Adrenal gland (tissue), 12 donors: ENCODE measurements around the gene PIP4K2C. TPM values are rescaled to one million over a fixed set of nuclear protein-coding genes. Genes with fewer than 3 reads are reported as not detected.

Experiments used
- DNase-seq, 7 donors: peaks; one replicate each; pipeline ENCODE4 v3.0.0-alpha.2; 2019 to 2020
- H3K27ac ChIP-seq, 5 donors: fragments of 200-600 bp; sonication (generic) in 4 of 5; 1 replicate in 3 of 5; 2 replicates in 2 of 5; pipeline versions ENCODE4 v1.5.1 to v1.8.0; 2016 to 2020; ENCODE audit warnings: mild to moderate bottlenecking in 1 of 5
- H3K27me3 ChIP-seq: fragments of 200-600 bp; 2 replicates; pipeline ENCODE4 v1.8.0; 2021
- H3K36me3 ChIP-seq, 2 donors: fragments of 200-600 bp; replicated peaks in 1 of 2; 1 replicate in 1 of 2; 2 replicates in 1 of 2; pipeline versions ENCODE4 v1.5.1 to v1.8.0; 2018 to 2022
- H3K4me1 ChIP-seq, 2 donors: fragments of 200-600 bp; replicated peaks in 1 of 2; 1 replicate in 1 of 2; 2 replicates in 1 of 2; pipeline versions ENCODE4 v1.5.1 to v1.8.0; 2018 to 2021
- H3K4me3 ChIP-seq, 4 donors: fragments of 200-600 bp; sonication (generic) in 3 of 4; one replicate each; pipeline ENCODE4 v1.5.1; 2016 to 2018
- H3K9me3 ChIP-seq, 3 donors: fragments of 200-600 bp; sonication (generic) in 1 of 3; replicated peaks in 1 of 3; 1 replicate in 2 of 3; 2 replicates in 1 of 3; pipeline versions ENCODE4 v1.5.1 to v1.8.0; 2016 to 2021
- POLR2A ChIP-seq, 2 donors: fragments of 450-650 bp; IDR thresholded peaks; one replicate each; pipeline ENCODE4 v1.6.1; 2017; ENCODE audit warnings: antibody characterized with exemption in 2 of 2, mild to moderate bottlenecking in 2 of 2, moderate library complexity in 1 of 2
- WGBS, 4 donors: extraction: QIAGEN DNeasy Blood & Tissue Kit in 2 of 4; methylation state at CpG; one replicate each; pipeline versions ENCODE4 v1.1.5 to v1.1.7; 2013 to 2017; 5-methylcytosine and 5-hydroxymethylcytosine counted together
- intact Hi-C, 2 donors: fragments of 100-400 bp; cut with DNase I; formaldehyde crosslinking; loops; one replicate each; pipeline versions ENCODE4 v1.14.1 to v1.15.0; 2022 to 2023
- polyA plus RNA-seq, 3 donors: library from polyadenylated mRNA; stranded (reverse); fragments of 200-250 nt in 2 of 3; fragments of 350-450 nt in 1 of 3; fragmentation: Illumina TruSeq in 1 of 3; extraction: RNeasy Lipid Tissue Mini Kit (QIAGEN cat#74804) in 1 of 3; gene quantifications; one replicate each; pipeline ENCODE4 v1.2.3, GENCODE V29; 2013 to 2014
- total RNA-seq, 9 donors: library from RNA; depleted of rRNA in 4 of 9; stranded (reverse); fragments of >200 nt in 4 of 9; fragments of 120-200 nt in 1 of 9; fragmentation: NEBNext Ultra II Directional in 1 of 9; extraction: Animal tissue kit (Norgen Biotek cat#: 25700) in 1 of 9; gene quantifications; one replicate each; pipeline versions ENCODE4 v1.1.0 to v1.2.4, GENCODE V29; 2013 to 2023
- TF ChIP-seq, protein P1 (sequence below), 6 experiments: fragments of 450-650 bp in 4 of 6; fragments of 200-600 bp in 2 of 6; sonication (generic) in 1 of 6; IDR thresholded peaks; 1 replicate in 5 of 6; 2 replicates in 1 of 6; pipeline versions ENCODE4 v1.5.1 to v1.8.0; 2016 to 2021; ENCODE audit warnings: antibody characterized with exemption in 6 of 6, mild to moderate bottlenecking in 2 of 6, moderate library complexity in 1 of 6
- donor health status: healthy with polysubstance abuse.
- donor health status: Bipolar disorder and iron deficiency.
- donor health status: DM: yes; HTN: yes; CAD: no.
- donor health status: DM: no; HTN: no; CAD: no.
- donor health status: DM: no; HTN: no; CAD: no.
- donor health status: DM: yes; HTN: yes; CAD: no.

Gene PIP4K2C
- total and polyA plus RNA-seq, 12 donors, result 8.1 to 75.9 (median 28.2) TPM

DNA sequence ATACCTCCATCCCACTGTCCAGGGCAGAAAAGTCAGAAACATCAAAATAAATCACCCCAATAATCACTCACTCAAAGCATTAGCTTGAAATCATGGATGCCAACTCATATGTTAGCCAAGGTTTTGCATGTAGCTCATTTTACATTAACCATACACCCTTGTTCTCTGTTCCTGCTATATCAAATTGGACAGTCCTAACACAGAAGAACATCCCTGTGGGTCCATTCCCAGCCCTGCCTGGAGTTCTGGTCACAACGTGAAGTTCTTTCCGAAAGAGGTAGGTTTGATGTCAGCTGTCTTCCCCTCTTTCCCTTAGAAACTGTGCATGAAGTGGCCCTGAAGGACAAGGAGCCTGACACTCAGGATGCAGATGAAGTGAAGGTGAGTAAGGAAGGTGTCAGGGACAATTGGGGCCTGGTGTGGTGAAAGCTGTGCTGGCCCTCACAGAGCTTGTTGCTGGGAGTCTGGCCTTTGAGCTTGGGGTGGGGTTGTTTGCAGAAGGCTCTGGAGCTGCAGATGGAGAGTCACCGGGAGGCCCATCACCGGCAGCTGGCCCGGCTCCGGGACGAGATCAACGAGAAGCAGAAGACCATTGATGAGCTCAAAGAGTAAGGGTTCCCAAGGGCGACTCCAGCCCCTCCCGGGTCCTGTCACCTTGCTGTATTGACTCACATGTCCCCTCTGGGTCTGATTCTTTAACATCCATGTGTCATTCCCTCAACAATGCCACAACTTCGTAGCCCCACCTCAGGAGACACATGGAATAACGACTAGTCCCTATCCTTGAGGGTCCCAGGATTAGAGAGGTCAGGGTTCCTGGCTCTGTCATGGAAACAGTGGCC lies 15.0 kb upstream of the PIP4K2C start:
- 76 to 93% (median 83%) methylated on average over 10 to 12 of the region's 12 CpGs for WGBS, 4 donors
- H3K9me3 ChIP-seq, result no peaks in the 10 kb centered on the region
- H3K27me3 ChIP-seq, result no peaks in the 10 kb centered on the region
- no peaks in the 10 kb centered on the region for H3K4me1 ChIP-seq
- no peak overlapping the region for H3K4me3 ChIP-seq
- no peak for DNase-seq
- TF ChIP-seq, protein P1, sequence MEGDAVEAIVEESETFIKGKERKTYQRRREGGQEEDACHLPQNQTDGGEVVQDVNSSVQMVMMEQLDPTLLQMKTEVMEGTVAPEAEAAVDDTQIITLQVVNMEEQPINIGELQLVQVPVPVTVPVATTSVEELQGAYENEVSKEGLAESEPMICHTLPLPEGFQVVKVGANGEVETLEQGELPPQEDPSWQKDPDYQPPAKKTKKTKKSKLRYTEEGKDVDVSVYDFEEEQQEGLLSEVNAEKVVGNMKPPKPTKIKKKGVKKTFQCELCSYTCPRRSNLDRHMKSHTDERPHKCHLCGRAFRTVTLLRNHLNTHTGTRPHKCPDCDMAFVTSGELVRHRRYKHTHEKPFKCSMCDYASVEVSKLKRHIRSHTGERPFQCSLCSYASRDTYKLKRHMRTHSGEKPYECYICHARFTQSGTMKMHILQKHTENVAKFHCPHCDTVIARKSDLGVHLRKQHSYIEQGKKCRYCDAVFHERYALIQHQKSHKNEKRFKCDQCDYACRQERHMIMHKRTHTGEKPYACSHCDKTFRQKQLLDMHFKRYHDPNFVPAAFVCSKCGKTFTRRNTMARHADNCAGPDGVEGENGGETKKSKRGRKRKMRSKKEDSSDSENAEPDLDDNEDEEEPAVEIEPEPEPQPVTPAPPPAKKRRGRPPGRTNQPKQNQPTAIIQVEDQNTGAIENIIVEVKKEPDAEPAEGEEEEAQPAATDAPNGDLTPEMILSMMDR (IDR thresholded peaks at IDR 0.05), result no peak
- intact Hi-C loops, result no loop called here
- no peak overlapping the region for H3K27ac ChIP-seq
- no peaks in the 10 kb centered on the region for H3K36me3 ChIP-seq

DNA sequence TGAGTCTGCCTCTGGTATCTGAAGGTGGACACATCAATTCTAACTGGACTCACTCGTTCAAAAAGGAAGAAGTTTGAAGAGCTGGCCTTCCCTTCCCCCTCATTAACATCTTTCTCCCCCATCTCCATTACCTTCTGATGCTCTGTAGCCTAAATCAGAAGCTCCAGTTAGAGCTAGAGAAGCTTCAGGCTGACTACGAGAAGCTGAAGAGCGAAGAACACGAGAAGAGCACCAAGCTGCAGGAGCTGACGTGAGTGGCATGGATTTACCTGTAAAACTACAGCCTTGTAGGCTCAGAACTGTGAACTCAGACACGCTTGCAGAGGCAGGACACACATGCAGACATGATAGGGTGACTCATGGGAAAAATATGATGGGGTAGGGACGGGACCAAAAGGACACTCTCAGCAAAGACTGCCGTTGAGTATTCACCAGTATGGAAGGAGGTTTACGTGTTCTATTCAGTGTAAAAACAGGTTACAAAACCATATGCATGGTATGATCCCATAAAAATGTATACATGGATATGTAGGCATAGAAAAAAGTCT lies 14.3 kb upstream of the PIP4K2C start:
- Histone ChIP-seq H3K9me3 (no peaks in the 10 kb centered on the region), H3K36me3 (no peaks in the 10 kb centered on the region), H3K27ac (no peak overlapping the region), H3K4me3 (no peak overlapping the region), H3K27me3 (peaks cover under 1% of the 10 kb centered on the region), H3K4me1 (no peaks in the 10 kb centered on the region)
- no peak for DNase-seq
- WGBS, 4 donors, result 78 to 85% (median 82%) methylated on average over 9 of the region's 9 CpGs
- intact Hi-C loops, result no loop called here
- TF ChIP-seq, protein P1 (IDR thresholded peaks at IDR 0.05), result no peak
- no peak for TF ChIP-seq POLR2A (IDR thresholded peaks at IDR 0.05)

DNA sequence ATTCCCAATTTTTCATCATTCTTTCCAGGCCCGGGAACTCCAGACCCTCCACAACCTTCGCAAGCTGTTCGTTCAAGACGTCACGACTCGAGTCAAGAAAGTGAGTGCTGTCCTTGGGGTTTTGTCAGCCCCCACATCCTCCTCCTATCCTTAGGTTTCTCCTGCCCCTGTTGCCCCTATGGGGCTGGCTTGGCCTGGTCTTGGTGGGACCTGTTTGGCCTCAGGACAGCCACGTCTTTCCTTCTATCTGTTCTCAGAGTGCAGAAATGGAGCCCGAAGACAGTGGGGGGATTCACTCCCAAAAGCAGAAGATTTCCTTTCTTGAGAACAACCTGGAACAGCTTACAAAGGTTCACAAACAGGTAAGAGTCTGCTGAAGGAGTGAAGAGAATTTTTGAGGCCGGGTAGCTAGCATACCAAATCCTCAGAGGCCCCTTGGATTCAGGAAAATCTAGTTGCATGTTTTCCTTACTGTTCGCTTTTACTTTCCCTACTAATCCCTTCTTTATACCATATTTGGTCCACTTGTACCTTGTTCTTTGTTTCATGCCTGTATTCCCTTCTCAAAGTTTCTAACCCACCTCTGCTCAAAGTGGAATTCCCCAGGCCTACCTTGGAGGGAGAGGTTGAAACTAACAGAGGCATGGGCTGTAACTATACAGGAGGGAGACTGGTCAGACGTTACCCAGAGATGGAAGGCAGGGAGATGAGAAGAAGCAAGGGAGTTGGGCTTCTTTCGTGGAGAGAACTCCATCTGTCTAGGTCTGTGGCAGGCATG lies 12.8 kb upstream of the PIP4K2C start:
- no peak for TF ChIP-seq POLR2A (IDR thresholded peaks at IDR 0.05)
- TF ChIP-seq, protein P1 (IDR thresholded peaks at IDR 0.05), result no peak
- no peak for DNase-seq
- Histone ChIP-seq H3K4me3 (no peak overlapping the region), H3K4me1 (no peaks in the 10 kb centered on the region), H3K9me3 (no peaks in the 10 kb centered on the region), H3K27me3 (peaks cover 5% of the 10 kb centered on the region), H3K27ac (no peak overlapping the region), H3K36me3 (no peaks in the 10 kb centered on the region)
- WGBS, 4 donors, result 78 to 89% (median 81%) methylated on average over 12 of the region's 12 CpGs
- intact Hi-C loops, result no loop called here

DNA sequence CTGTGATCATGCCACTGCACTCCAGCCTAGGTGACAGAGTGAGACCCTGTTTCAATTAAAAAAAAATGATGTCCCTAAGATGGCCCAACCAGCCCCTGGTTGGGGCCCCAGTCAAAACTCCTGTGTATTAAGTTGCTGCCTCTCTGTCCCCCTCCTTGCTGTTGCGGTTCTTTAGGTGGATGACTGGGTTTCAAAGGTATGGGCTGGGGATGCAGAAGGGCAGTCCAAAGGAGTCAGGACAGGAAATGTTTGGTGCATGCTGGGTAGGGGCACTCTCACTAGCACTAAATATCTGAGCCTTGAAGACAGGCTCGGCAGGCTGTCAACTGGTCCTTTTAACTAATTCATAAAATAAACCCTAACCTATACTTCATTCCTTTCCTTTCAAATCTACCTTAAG lies 12.0 kb upstream of the PIP4K2C start:
- Histone ChIP-seq H3K36me3 (no peaks in the 10 kb centered on the region), H3K9me3 (no peaks in the 10 kb centered on the region), H3K4me1 (no peaks in the 10 kb centered on the region), H3K27ac (no peak overlapping the region), H3K4me3 (no peak overlapping the region), H3K27me3 (peaks cover 5% of the 10 kb centered on the region)
- no peak for DNase-seq
- intact Hi-C loops, result no loop called here
- no peak for TF ChIP-seq POLR2A (IDR thresholded peaks at IDR 0.05)
- TF ChIP-seq, protein P1 (IDR thresholded peaks at IDR 0.05), result no peak
- WGBS, 4 donors, result 77 to 91% (median 82%) methylated on average over 2 of the region's 2 CpGs
